GM21447 (cell line): ENCODE results near the gene FGF14.

Experiments
- ATAC-seq: cut with Tn5 transposase; IDR thresholded peaks from one replicate; pipeline ENCODE4 v1.9.1; 2021; ENCODE audit not compliant: unreplicated experiment

Gene FGF14

DNA sequence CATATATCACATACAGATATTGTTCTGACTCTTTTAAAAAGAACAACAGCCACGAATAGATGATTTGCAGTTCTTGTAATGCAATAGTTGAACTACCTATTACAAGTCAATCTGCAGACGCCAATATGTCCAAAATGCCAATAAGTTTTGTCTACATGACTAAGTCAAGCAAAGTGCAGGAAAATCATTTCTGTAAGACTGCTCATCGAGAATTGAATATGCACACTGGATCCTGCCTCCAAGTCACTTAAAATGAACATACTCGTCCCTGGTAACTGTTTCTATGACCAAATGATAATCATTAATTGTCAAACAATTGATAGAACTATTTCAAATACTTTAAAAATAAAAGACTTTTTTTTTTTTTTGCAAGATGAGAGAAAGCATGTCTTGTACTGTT, 573.7 kb downstream of the FGF14 start:
- ATAC-seq = no peak

DNA sequence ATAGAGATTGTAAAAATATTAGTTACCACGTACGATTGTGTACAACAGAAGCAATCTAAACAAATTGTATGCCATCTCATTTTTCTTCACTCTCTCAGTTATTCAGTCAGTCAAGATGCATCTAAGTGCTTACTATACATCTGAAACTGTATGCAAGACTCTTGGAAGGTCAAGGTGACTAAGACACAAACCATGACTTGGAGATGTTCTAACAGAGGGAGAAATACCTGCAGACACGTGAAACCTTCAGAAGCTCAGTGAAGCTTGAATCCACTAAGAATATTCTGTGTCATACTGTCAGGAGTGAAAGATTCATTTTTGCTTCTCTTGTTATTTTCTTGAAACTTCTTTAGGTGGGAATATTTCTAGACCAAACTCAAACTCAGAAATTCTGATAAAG, 584.0 kb downstream of the FGF14 start:
- ATAC-seq = no peak

DNA sequence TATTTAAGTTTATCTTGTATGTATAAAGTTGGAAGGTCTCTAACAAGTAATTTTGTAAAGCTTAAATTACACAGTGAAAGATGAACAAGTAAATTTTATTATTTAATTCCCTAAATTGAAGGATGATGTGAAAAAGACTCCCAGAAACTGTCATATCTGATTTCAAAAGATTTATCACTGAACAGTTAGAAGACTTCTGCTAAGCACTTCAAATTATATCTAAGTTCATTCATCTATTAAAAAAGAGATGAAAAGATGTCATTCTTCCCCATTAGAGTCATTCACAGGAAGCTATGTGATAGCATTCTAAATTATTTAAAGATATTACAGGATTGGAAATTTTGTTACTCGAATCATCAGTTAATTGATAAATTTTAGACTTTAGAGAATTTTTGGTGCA, 590.0 kb downstream of the FGF14 start:
- ATAC-seq = no peak

DNA sequence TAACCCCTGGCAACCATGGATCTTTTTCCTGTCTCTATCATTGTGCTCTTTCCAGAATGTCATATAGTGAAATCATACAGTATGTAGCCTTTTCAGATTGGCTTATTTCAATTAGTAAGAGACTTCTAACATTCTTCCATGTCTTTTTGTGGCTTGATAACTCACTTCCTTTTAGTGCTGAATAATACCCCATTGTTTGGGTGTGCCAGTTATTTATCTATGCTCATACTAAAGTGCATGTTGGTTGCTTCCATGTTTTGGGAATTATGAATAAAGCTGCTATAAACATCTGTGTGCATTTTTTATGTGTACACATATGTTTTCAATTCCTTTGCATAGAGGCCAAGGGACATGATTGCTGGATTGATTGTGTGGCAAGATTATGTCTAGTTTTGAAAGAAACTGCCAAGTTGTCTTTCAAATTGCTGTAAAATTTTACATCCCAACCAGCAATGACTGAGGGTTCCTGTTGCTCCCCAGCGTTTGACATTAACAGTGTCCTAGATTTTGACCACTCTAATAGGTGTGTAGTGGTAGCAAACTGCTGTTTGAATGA, 590.5 kb downstream of the FGF14 start:
- no peak for ATAC-seq

DNA sequence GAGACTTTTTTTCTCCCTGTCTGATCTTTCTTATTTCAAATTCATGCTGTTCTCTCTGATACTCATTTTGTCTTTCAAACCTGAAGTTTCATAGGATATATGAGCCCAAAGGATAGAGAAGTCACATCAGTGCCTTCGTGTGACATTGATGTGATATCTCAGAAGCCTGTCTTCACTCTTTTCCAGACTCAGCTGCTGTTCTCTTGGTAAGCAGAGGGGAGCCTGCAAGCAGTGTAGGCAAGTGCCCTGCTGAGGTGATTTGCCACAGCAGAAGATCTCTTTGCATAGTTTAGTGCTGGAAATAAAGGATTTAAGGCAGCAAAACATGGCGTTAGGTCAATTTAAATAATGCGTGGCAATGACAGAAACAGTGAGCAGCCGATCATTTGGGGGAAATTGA, 602.7 kb downstream of the FGF14 start:
- ATAC-seq = no peak

DNA sequence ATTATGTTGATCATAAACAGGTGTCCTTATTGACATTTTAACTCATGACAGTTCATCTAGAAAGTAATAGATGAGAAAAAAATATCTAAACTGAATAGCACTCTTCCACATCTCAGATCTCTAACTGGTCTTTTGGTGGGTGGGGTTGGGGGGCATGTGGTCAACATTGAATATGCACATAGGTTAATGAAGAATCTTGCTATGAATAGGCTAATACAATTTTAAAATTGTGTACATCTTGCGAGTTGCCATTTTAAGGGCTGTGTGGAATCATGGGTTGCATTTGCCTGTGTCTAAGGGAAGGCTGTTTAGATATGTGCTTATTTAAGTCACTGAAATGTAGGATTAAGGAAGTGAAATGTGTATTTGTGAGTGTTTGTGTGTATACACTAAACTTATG, 603.4 kb downstream of the FGF14 start:
- no peak for ATAC-seq

DNA sequence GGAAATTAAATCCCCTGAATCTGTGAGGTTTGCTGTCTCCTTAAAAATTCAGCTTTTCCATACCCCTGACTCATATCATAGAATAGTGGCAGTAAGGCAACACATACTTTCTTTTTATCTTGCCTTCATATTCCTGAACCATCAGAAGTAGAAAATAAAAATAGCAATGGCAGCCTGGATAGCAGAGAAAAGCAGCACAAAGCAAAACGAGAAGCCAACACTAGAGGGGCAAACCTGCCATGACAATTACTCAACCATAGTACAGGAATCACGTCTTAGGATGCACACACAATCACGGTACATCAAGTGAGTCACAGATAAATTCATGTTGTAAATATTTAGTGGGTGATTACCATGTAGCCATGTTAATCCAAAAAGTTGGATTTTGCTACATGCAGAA, 606.4 kb downstream of the FGF14 start:
- no peak for ATAC-seq

DNA sequence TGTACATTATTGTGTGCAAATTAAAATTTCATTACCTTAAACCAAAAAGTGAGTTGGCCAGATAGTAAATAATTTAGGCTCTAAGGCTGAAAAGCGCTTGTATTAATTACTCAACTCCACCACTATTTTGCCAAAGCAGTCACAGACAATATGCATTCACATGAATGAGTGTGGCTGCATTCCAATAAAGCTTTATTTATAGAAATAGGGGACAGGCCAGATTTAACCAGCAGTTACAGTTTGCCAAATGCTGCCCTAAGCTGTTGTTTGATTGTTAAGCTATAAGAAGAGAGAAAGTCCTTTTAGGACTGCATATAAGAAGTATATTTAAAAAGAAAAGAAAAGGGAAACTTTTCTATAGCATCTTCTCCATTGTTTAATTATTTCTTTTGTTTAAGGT, 606.8 kb downstream of the FGF14 start:
- no peak for ATAC-seq

DNA sequence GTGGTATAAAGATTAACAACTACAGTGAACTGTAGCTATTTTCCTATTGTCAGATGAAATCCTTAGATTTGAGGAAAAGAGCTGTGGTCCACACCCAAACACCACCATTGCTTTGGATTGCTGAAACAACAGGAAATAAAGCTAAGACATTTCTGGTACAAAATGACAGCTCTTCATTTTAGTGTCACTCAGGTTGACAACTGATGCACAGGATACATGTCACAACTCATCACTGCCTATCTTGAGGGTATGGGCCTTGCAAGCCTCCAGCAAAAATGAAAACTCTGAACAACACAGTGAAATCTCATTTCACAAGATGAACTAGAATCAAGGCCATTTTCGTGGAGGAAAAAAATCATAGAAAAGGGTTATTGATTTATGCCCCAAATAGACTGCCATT, 609.7 kb downstream of the FGF14 start:
- ATAC-seq = no peak

DNA sequence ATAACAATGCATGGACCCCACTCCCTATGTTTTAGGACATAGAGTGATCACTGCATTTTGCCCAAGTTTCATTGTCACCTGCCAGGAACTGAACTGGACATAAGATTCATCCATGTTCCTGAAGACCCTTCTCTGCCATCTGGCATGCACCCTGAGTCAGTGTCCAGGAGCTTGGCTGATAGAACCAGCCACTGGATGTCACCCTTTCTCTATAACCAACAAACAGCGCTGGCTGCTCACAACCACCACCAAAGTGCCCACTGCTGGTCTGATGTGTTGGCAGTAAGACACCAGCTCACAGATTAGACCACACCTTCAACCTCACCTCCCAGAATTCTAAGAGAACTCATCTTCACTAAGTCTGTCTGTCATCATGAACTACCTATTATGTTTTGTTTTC, 616.0 kb downstream of the FGF14 start:
- ATAC-seq = no peak

DNA sequence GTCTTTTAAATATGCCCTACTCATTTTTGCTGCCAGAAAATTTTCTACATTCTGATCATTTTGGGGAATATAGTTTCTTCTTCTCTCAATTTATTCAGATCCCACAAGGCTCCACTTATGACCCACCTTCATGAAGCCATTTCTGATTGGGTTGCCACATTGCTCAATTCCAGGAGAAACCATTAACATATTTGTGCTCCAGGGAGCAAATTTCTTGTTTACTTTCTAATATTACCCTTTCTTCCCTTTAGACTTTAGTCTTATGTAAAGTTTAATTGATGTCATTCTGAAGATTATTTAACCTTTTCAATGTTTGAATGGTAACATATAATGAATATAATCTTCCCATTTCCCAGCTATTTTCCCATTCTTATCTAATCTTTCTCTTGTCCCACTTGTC, 617.5 kb downstream of the FGF14 start:
- no peak for ATAC-seq

DNA sequence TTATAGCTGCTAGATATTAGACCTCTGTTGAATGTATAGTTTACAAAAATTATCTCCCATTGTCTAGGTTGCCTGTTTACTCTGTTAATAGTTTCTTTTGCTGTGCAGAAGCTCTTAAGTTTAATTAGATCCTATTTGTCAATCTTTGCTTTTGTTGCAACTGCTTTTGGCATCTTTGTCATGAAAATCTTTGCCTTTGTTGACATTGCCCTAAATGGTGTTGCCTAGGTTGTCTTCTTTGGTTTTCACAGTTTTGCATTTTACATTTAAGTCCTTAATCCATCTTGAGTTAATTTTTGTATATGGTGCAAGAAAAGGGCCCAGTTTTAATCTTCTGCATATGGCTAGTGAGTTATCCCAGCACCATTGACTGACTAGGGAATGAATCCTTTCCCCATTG, 618.3 kb downstream of the FGF14 start:
- no peak for ATAC-seq

DNA sequence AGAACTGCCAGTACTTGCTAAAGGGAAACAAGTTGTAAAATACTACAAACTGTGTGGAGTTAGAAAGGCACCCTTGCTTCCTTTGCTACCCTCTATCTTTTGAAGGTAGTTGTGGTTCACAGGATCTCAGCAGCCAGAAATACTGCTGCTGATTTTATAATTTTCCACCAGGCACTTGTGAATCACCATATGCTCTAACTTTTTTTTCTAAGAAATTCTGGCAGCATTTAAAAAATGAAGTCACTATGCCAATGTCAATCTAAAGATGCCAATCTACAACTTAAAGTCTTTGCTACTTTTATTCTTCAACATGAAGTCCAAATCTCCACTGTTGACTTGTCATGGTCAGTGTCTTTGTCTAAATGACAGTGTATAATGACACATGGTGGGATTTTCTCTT, 621.6 kb downstream of the FGF14 start:
- no peak for ATAC-seq

DNA sequence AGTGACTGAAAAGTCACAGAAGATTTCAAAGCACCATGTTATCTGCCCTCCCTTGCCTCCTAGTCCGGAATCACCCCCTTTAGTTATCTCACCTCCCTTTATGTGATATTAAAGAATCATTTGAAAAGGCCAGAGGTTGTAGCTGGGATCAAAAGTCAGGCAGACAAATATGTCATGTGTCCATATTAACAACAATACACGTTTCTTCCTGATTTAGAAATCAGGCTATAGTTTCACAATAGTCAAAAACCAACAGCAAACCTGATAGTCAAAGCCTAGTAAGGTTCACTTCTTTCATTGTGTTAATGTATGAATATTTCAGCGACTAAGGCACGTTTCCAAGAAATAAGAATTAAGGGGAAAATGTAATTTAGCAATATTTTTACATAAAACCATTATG, 622.7 kb downstream of the FGF14 start:
- no peak for ATAC-seq

DNA sequence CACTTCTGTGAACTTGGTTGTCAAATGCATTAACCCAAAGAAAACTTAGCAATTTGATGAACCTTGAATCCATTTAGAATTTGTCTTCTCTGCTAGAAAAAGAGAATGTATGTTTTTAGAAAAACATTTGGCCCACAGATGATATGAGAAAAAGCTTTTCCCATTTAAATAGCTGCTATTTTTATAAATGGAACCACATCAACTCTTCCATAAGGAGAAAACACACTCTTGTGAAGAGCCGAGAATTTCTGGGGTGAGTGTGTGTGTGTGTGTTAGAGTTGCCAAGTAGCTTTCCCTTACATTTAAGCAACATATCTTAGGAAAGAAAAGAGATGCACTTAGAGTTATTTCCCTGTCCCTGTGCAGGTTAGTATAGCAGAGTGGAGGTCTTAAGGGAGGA, 626.6 kb downstream of the FGF14 start:
- ATAC-seq = no peak

DNA sequence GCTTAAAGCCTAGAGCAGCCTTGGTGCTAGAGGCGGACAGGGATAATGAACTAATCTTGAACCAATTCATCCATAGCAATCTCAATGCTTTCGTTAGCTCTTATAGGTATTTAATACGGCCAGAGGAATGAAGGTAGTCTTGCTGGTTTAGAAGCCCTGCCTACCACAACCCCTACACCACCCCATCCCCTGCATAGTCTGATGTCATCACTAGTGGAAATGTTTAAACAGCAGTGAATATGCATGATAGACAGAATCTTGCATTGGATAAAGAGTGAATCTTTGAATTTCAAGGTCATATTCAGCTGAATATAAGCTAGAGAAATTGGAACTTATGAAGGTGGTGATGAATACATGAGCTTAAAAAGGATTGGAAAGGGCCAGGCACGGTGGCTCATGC, 627.5 kb downstream of the FGF14 start:
- ATAC-seq = no peak

DNA sequence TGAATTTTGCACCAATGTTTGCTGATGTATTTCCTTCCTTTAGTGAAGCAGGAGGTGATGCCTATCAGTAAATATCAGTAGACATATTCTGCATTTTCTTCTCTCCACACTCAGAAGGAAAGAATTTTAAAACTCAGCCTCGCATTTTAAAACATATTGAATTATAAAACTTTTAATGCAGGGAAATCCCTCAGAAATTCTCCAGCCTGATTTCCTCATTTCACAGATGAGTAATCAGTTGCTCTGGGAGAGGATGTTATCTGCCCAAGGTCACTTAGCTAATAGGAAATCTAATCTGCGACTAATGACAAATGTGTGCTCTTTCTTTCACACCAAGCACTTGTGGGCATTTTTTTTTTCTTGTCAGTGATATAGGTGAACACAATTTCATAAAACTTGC, 628.8 kb downstream of the FGF14 start:
- ATAC-seq = no peak

DNA sequence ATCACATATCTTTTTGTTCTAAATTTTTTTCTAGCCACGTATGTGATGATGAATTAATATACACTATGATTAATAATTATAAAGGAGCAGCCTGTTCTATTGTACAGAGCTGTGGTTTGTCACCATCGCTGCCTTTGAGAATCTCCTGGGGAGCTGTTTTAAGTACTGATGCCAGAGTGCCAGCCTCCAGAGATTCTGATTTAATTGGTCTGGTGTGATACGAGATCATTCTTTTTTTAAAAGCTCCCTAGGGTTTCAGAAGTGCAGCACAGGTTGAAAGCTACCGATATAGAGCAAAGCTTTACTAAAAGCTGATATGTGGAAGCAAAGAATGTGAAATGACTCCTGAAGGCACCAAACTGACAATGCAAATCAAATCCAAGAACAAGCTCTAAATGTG, 634.7 kb downstream of the FGF14 start:
- ATAC-seq = no peak

DNA sequence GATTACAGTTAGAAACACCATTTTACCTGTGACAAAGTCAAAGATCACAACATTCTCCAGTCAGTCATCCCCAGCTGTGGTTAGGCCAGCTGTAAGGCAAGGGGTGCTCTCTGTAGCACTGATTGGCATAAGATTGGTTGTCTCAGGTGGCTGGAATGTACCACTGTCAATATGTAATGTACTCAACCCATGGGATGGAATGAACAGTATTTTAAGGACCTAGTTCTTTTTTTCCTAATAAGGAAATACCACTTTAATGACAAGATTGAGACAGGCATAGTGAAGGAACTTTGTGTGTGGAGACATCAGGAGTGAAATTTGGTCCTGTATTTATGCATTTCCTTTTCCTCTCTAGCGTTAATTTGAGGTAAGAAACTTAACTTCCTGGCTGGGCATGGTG, 638.7 kb downstream of the FGF14 start:
- ATAC-seq = no peak

DNA sequence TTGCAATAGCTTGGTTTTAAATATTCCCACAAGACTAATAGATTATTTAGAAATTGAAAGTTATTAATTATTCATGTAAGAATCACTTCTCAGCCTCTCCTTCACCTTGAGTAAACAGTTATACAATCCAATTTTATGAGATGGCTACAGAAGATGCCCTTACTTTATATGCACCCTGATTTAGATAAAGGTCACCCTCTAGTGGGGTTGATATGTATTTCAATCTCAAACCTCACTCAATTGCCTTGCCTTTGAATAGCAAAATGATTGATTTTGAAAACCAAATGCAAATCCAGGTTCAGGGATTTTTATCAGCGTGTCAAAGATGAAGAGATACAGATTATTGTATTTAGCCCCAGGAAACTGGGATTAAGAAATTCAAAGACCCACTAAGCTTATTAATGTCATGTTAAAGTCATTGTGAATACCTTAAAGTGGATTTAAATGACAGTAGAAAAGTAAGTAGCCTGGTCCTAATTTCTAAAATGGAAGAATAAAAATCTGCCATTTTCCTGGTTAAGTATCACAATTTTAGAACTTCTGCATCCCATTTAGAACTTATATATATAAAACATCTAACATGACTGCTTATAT, 644.3 kb downstream of the FGF14 start:
- peak; percentile 91 for ATAC-seq

DNA sequence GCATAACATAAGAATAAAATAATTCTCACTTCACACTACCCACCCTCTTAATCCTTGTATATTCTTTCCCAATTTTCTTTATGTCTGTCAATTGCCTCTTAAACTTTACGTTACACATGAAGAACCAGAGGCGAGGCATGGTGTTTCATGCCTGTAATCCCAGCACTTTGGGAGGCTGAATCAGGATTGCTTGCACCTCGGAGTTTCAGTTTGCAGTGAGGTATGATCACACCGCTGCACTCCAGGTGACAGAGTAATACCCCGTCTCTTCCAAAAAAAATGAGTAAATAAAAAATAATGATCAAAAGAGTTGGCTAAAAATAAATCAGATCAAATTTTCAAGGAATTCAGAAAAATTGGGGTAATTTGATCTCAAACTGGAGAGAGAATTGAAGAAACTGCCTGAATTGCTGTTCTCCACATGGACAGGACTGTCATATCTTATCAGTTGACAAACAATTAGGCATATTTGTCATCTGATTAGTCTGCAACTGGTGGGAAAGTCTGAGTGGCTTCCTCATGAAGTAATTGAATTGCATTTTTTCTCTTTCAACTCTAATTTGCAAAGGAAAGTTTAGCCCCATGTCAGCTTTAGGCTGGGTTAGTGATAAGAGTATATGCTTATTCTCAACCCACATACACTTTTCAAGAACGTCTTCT, 646.5 kb downstream of the FGF14 start:
- ATAC-seq = no peak

DNA sequence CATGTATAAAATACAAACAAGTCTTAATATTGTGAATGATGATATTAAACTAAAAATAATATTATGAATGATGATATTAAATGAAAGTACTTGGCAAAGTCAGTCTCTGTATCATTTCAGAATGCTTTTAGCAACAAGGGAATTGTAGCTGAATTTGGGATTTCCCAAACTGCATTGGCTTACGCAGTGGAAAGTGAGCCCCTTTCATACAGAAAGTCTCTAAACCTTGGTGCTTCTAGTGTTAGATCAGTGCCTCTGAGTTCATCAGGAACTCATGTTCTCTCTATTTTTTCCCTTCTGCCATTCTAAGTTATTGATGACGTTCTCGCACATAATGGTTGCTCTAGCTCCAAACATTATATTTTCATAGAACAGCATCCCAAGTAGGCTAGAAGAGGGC, 649.4 kb downstream of the FGF14 start:
- ATAC-seq = no peak

DNA sequence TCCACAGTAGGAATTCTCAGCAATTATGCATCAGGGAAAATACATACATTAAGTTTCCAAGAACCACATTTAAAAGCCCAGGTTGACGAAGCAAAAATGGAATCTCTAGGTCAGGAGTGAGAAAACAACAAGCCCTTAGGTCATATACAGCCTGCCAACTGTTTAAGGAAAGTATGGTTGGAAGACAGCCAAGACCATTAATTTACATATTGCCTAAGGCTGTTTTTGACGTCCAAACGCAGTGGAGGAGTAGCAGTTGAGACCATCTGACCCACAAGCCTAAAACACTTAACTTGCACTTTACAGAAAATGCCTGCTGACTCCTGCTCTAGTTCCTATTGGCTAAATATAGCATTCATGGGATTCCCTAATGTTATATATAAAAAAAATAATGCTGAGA, 650.4 kb downstream of the FGF14 start:
- peak; percentile 83 for ATAC-seq
